Measurements from ENCODE around the gene ADRA2C. TPM values are rescaled to one million over a fixed set of nuclear protein-coding genes. Genes with fewer than 3 reads are reported as not detected.

Gene ADRA2C
- polyA plus RNA-seq, 2 of the 4 experiments (the other 2 are of a cell fraction), result 1.9 to 4.1 TPM

GRCh38 chr4:3760346-3760745 is 5.8 kb upstream of the ADRA2C start:
- FAIRE-seq (no peak), ATAC-seq (no peak)

More at GRCh38 chr4:3760346-3760745, 5.8 kb upstream of the ADRA2C start:
- CTCF ChIA-PET, result interaction anchor here (0.6 to 1.6 kb wide), 5 partner anchors 9 to 120 kb away, joined by 3 to 6 read pairs (median 4); no protein-coding TSS in a partner anchor
- H3K9me3 ChIP-seq, result no peaks in the 10 kb centered on the region
- H3K4me2 ChIP-seq, result no peak overlapping the region
- 80% methylated on average over 2 of the region's 10 CpGs for WGBS (ENCODE audit: missing lambda C conversion rate)
- TF ChIP-seq PBX3 (IDR thresholded peaks at IDR 0.05) (no peak), EHF (CRISPR knock-in tag; IDR thresholded peaks at IDR 0.05) (no peak), E2F6 (IDR thresholded peaks at IDR 0.05; ENCODE audit: borderline replicate concordance, low read depth) (no peak), BHLHE40 (IDR thresholded peaks at IDR 0.05; ENCODE audit: low read depth, low read length) (no peak), RCOR1 (IDR thresholded peaks at IDR 0.05; ENCODE audit: low read depth, low read length) (no peak), GATA3 (IDR thresholded peaks at IDR 0.05; ENCODE audit: borderline replicate concordance) (no peak), KDM5A (IDR thresholded peaks at IDR 0.05) (no peak), HOXA7 (CRISPR knock-in tag; IDR thresholded peaks at IDR 0.05) (no peak), BCL3 (IDR thresholded peaks at IDR 0.05) (no peak), SREBF2 (IDR thresholded peaks at IDR 0.05) (no peak), ELK1 (IDR thresholded peaks at IDR 0.05; ENCODE audit: low read depth, low read length) (no peak), RFX5 (IDR thresholded peaks at IDR 0.05) (no peak), MYC (IDR thresholded peaks at IDR 0.05; ENCODE audit: borderline replicate concordance, low read length) (no peak), FOSB (CRISPR knock-in tag; IDR thresholded peaks at IDR 0.05) (no peak), NPAS2 (CRISPR knock-in tag; IDR thresholded peaks at IDR 0.05; ENCODE audit: borderline replicate concordance) (no peak), NR3C1 (IDR thresholded peaks at IDR 0.05) (no peak), JUN (IDR thresholded peaks at IDR 0.05) (no peak), EP300 (IDR thresholded peaks at IDR 0.05) (no peak), ATOH8 (CRISPR knock-in tag; IDR thresholded peaks at IDR 0.05; ENCODE audit: low read depth) (no peak), CTCF (IDR thresholded peaks at IDR 0.05) (no peak)
- no peak overlapping the region for H3K27ac ChIP-seq
- H3K4me1 ChIP-seq, result no peaks in the 10 kb centered on the region
- no peak for DNase-seq (ENCODE audit: low read depth in 1 of 2, low spot score in 1 of 2)
- no peak overlapping the region for H3K4me3 ChIP-seq
- POLR2A ChIA-PET, result no interaction called here
